PC-9 (cell line): ENCODE results near the gene BAIAP2L2. TPM values are rescaled to one million over a fixed set of nuclear protein-coding genes. Genes with fewer than 3 reads are reported as not detected.

Experiments used
- BruUV-seq: library from RNA; stranded (reverse); fragments of 400-500 nt; replicated peaks from 2 replicates; lab custom pipeline; 2021; lab: Mats Ljungman, UMichigan
- CTCF ChIA-PET: fragments of 300-600 bp; sonication (Branson Sonifier 250); formaldehyde crosslinking; loops from one replicate; lab custom pipeline; 2022; ENCODE audit warnings: antibody characterized with exemption; lab: Charles Lee
- POLR2A ChIA-PET: fragments of 300-600 bp; sonication (Branson Sonifier 250); formaldehyde crosslinking; loops from one replicate; lab custom pipeline; 2022; ENCODE audit warnings: antibody characterized with exemption; ENCODE audit not compliant: unreplicated experiment; lab: Charles Lee
- DNase-seq, 2 experiments: peaks; one replicate each; pipeline versions ENCODE4 v3.0.0 to v3.0.0-alpha.2; 2015 to 2022; ENCODE audit warnings: mixed read lengths in 1 of 2
- H2AFZ ChIP-seq: fragments of 200-600 bp; sonication (generic); 2 replicates; pipeline ENCODE4 v1.8.1; 2017; ENCODE audit warnings: antibody characterized with exemption
- H3F3A ChIP-seq: fragments of 200-600 bp; sonication (generic); 2 replicates; pipeline ENCODE4 v1.8.1; 2017; ENCODE audit warnings: antibody characterized with exemption, mild to moderate bottlenecking, low read depth; ENCODE audit not compliant: insufficient read depth
- H3K27ac ChIP-seq: fragments of 200-600 bp; sonication (generic); 2 replicates; pipeline ENCODE4 v1.6.1; 2016; ENCODE audit warnings: mixed run types
- H3K27me3 ChIP-seq: fragments of 200-600 bp; sonication (generic); 2 replicates; pipeline ENCODE4 v1.6.1; 2016; ENCODE audit warnings: low read depth, mixed run types; ENCODE audit not compliant: insufficient read depth
- H3K36me3 ChIP-seq: fragments of 200-600 bp; sonication (generic); 2 replicates; pipeline ENCODE4 v1.6.1; 2016; ENCODE audit warnings: low read depth, mixed run types
- H3K4me1 ChIP-seq: fragments of 200-600 bp; sonication (generic); replicated peaks from 2 replicates; pipeline ENCODE4 v1.6.1; 2016; ENCODE audit warnings: mixed run types; ENCODE audit not compliant: insufficient read depth
- H3K4me2 ChIP-seq: fragments of 200-600 bp; sonication (generic); 2 replicates; pipeline ENCODE4 v1.6.1; 2017; ENCODE audit warnings: mixed run types
- H3K4me3 ChIP-seq: fragments of 200-600 bp; sonication (generic); 2 replicates; pipeline ENCODE4 v1.6.1; 2016; ENCODE audit warnings: mixed run types
- H3K79me2 ChIP-seq: fragments of 200-600 bp; sonication (generic); 2 replicates; pipeline ENCODE4 v1.6.1; 2017; ENCODE audit warnings: low read depth, mixed run types
- H3K9me2 ChIP-seq: fragments of 200-600 bp; sonication (generic); 2 replicates; pipeline ENCODE4 v1.8.1; 2017; ENCODE audit warnings: mild to moderate bottlenecking; ENCODE audit not compliant: insufficient read depth
- H3K9me3 ChIP-seq: fragments of 200-600 bp; sonication (generic); 2 replicates; pipeline ENCODE4 v1.8.1; 2016; ENCODE audit warnings: low read depth; ENCODE audit not compliant: insufficient read depth
- H4K20me1 ChIP-seq: fragments of 200-600 bp; sonication (generic); 2 replicates; pipeline ENCODE4 v1.8.1; 2017; ENCODE audit not compliant: insufficient read depth
- EZH2 ChIP-seq: fragments of 200-600 bp; sonication (generic); IDR thresholded peaks from 2 replicates; pipeline ENCODE4 v1.8.0; 2017; ENCODE audit warnings: antibody characterized with exemption, low read depth
- intact Hi-C: fragments of 100-400 bp; cut with micrococcal nuclease; formaldehyde crosslinking; loops from one replicate; pipeline ENCODE4 v1.10.0; 2022; ENCODE audit not compliant: unreplicated experiment
- total RNA-seq: library from RNA; stranded (reverse); gene quantifications from 2 replicates; pipeline ENCODE4 v1.2.3, GENCODE V29; 2021
- TF ChIP-seq, protein P1 (sequence below): fragments of 200-600 bp; sonication (generic); conservative IDR thresholded peaks from 2 replicates; pipeline ENCODE4 v1.6.1; 2017; ENCODE audit warnings: mixed run types, antibody characterized with exemption, mild to moderate bottlenecking, moderate library complexity

Gene BAIAP2L2
- total RNA-seq, 1 experiment from 2014 or later = 7.1 TPM

DNA sequence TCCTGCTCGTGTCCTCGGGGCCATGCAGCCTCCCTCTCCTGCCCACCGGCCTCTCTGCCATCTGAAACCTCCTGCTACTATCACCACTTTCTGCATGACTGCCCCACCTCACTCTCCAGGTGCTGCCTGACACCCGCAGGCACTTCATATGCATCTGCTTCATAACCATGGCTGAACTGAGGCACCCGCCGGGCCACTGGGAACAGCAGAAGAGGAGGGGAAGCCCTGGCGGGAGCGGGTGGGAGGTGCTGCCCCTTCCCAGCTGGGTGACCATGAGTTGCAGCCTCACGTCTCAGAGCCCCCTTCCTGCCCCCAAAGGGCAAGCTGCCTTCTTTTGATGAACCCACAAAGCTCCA lies 75.0 kb downstream of the BAIAP2L2 start:
- Histone ChIP-seq H2AFZ (no peak overlapping the region), H3K4me1 (peaks cover 13% of the 10 kb centered on the region), H3K4me2 (no peak overlapping the region), H3K79me2 (no peaks in the 10 kb centered on the region), H3K36me3 (no peaks in the 10 kb centered on the region), H3K9me3 (no peaks in the 10 kb centered on the region), H4K20me1 (no peaks in the 10 kb centered on the region), H3F3A (no peaks in the 10 kb centered on the region), H3K4me3 (no peak overlapping the region), H3K27me3 (no peaks in the 10 kb centered on the region), H3K27ac (no peak overlapping the region), H3K9me2 (no peaks in the 10 kb centered on the region)
- POLR2A ChIA-PET = no interaction called here
- CTCF ChIA-PET = interaction anchor here (0.6 kb wide), 1 partner anchor 654 kb away, joined by 3 read pairs; no protein-coding TSS in a partner anchor
- intact Hi-C loops = no loop called here
- DNase-seq = no peak
- TF ChIP-seq, protein P1, sequence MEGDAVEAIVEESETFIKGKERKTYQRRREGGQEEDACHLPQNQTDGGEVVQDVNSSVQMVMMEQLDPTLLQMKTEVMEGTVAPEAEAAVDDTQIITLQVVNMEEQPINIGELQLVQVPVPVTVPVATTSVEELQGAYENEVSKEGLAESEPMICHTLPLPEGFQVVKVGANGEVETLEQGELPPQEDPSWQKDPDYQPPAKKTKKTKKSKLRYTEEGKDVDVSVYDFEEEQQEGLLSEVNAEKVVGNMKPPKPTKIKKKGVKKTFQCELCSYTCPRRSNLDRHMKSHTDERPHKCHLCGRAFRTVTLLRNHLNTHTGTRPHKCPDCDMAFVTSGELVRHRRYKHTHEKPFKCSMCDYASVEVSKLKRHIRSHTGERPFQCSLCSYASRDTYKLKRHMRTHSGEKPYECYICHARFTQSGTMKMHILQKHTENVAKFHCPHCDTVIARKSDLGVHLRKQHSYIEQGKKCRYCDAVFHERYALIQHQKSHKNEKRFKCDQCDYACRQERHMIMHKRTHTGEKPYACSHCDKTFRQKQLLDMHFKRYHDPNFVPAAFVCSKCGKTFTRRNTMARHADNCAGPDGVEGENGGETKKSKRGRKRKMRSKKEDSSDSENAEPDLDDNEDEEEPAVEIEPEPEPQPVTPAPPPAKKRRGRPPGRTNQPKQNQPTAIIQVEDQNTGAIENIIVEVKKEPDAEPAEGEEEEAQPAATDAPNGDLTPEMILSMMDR = no peak
- TF ChIP-seq EZH2 = no peak
- BruUV-seq = no TSS peak

Other genes with a start within 250 kb of the BAIAP2L2 start
- gene MICALL1, start 204.4 kb downstream of the BAIAP2L2 start, total RNA-seq = 113 and 126 TPM in 2 replicates
- 1.0 and 1.7 TPM in 2 replicates for gene C22orf23, start 157.1 kb downstream of the BAIAP2L2 start, total RNA-seq
- 147 and 180 TPM in 2 replicates for gene POLR2F, start 157.0 kb downstream of the BAIAP2L2 start, total RNA-seq
- gene SOX10, start 126.1 kb downstream of the BAIAP2L2 start, total RNA-seq = not detected in 2 replicates
- gene PICK1, start 53.3 kb downstream of the BAIAP2L2 start, total RNA-seq = 52.0 and 55.9 TPM in 2 replicates
- gene SLC16A8, start 26.5 kb downstream of the BAIAP2L2 start, total RNA-seq = not detected in 2 replicates
- 39.8 and 45.6 TPM in 2 replicates for gene PLA2G6, start 71.1 kb upstream of the BAIAP2L2 start, total RNA-seq
- 27.9 and 41.8 TPM in 2 replicates for gene MAFF, start 91.3 kb upstream of the BAIAP2L2 start, total RNA-seq
- gene TMEM184B, start 162.3 kb upstream of the BAIAP2L2 start, total RNA-seq = 185 and 192 TPM in 2 replicates
- 331 and 348 TPM in 2 replicates for gene CSNK1E, start 206.7 kb upstream of the BAIAP2L2 start, total RNA-seq